ENCODE results near the gene IL10RB. TPM values are rescaled to one million over a fixed set of nuclear protein-coding genes. Genes with fewer than 3 reads are reported as not detected.

The IL10RB gene
- total RNA-seq, 1 experiment from 2014 or later: 3.1 TPM

DNA sequence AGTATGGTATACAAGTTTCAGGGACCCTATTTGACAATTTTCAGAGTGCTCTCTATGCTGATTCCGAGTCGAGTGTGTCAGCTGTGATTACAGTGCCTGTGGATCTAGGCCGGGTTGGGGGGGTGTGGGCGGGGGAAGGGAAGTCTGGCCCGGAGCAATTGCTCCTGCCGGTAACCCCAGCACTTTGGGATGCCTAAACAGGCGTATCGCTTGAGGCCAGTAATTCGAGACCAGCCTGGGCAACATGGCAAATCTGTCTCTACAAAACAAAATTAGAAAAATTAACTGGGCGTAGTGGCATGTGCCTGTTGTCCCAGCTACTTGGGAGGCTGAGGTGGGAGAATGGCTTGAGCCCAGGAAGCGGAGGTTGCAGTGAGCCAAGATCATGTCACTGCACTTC lies 1.6 kb upstream of the IL10RB start:
- H3K23me2 ChIP-seq (ENCODE audit: insufficient read length, low read depth, low read length, poor library complexity, severe bottlenecking): no peaks in the 10 kb centered on the region
- no peak overlapping the region for H3K27ac ChIP-seq (ENCODE audit: insufficient read length, low read depth, low read length)
- no peak overlapping the region for H2BK20ac ChIP-seq (ENCODE audit: low read depth, low read length, poor library complexity, severe bottlenecking)
- TF ChIP-seq, protein P1, sequence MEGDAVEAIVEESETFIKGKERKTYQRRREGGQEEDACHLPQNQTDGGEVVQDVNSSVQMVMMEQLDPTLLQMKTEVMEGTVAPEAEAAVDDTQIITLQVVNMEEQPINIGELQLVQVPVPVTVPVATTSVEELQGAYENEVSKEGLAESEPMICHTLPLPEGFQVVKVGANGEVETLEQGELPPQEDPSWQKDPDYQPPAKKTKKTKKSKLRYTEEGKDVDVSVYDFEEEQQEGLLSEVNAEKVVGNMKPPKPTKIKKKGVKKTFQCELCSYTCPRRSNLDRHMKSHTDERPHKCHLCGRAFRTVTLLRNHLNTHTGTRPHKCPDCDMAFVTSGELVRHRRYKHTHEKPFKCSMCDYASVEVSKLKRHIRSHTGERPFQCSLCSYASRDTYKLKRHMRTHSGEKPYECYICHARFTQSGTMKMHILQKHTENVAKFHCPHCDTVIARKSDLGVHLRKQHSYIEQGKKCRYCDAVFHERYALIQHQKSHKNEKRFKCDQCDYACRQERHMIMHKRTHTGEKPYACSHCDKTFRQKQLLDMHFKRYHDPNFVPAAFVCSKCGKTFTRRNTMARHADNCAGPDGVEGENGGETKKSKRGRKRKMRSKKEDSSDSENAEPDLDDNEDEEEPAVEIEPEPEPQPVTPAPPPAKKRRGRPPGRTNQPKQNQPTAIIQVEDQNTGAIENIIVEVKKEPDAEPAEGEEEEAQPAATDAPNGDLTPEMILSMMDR (conservative IDR thresholded peaks at IDR 0.05): no peak
- no peak overlapping the region for H2BK5ac ChIP-seq (ENCODE audit: insufficient read length, low read length)
- H3K27me3 ChIP-seq (ENCODE audit: insufficient read depth, low read length): no peaks in the 10 kb centered on the region
- H4K20me1 ChIP-seq (ENCODE audit: control insufficient read depth, insufficient read depth, insufficient read length): no peaks in the 10 kb centered on the region
- H3K18ac ChIP-seq (ENCODE audit: insufficient read length, low read depth, low read length): no peak overlapping the region
- no peak overlapping the region for H3K9ac ChIP-seq (ENCODE audit: extremely low read depth, insufficient read length, low read length)
- no peak for DNase-seq
- no CpG with 5 or more reads among the region's 11 CpGs for WGBS (ENCODE audit: extremely low coverage, insufficient read length, low lambda C conversion rate)
- H2AK5ac ChIP-seq (ENCODE audit: insufficient read length, low read length): no peak overlapping the region
- no peaks in the 10 kb centered on the region for H3K9me3 Mint-ChIP-seq
- H4K91ac ChIP-seq (ENCODE audit: insufficient read length, low read depth, low read length): no peak overlapping the region
- H3K23ac ChIP-seq (ENCODE audit: insufficient read length, low read depth, low read length): no peak overlapping the region
- no peak overlapping the region; a peak in 1 of 5 replicates for H3K4me3 Mint-ChIP-seq
- no peak overlapping the region for H3K27ac Mint-ChIP-seq
- peaks cover 15% of the 10 kb centered on the region for H3K27me3 Mint-ChIP-seq (ENCODE audit: low read depth)
- H2BK15ac ChIP-seq (ENCODE audit: low read depth, low read length): no peak overlapping the region
- no peak overlapping the region for H2BK12ac ChIP-seq (ENCODE audit: insufficient read length, low read depth, low read length)
- no peak overlapping the region for H2AFZ ChIP-seq (ENCODE audit: low read length)
- H3T11ph ChIP-seq (ENCODE audit: low read length): no peak overlapping the region
- no peak overlapping the region for H4K8ac ChIP-seq (replicated peaks; ENCODE audit: insufficient read length, low read depth, low read length)
- no peak overlapping the region for H2BK120ac ChIP-seq (ENCODE audit: low read depth, low read length, poor library complexity, severe bottlenecking)
- peaks cover 0 to 10% (median 4%) of the 10 kb centered on the region in 3 experiments; a peak in 4 of 7 replicates for H3K36me3 Mint-ChIP-seq (ENCODE audit: insufficient read depth in 1 of 3, low read depth in 3 of 3)
- no peak overlapping the region for H3K56ac ChIP-seq (ENCODE audit: insufficient read length, low read depth, low read length)
- no peak overlapping the region for H3K4ac ChIP-seq (ENCODE audit: low read depth, low read length)
- H3K79me2 ChIP-seq (ENCODE audit: insufficient read depth, low read length): no peaks in the 10 kb centered on the region
- H3K14ac ChIP-seq (ENCODE audit: insufficient read depth, low read length): no peak overlapping the region
- peaks cover 18 to 21% of the 10 kb centered on the region in 2 experiments for H3K4me1 Mint-ChIP-seq
- no peaks in the 10 kb centered on the region for H3K9me3 ChIP-seq (ENCODE audit: control insufficient read depth, low read depth, low read length)
- no peak overlapping the region for H4K5ac ChIP-seq (ENCODE audit: insufficient read length, low read depth, low read length)
- H3K4me2 ChIP-seq (ENCODE audit: insufficient read depth, insufficient read length, low read length): no peak overlapping the region
- no peaks in the 10 kb centered on the region for H3K79me1 ChIP-seq (ENCODE audit: insufficient read depth, low read depth, low read length, poor library complexity, severe bottlenecking)
- no peaks in the 10 kb centered on the region for H3K4me1 ChIP-seq (ENCODE audit: insufficient read depth, low read length)

Measured in H9 (cell line).